ENCODE measurements around the gene CELA2A. TPM values are rescaled to one million over a fixed set of nuclear protein-coding genes. Genes with fewer than 3 reads are reported as not detected.

CELA2A gene
- total and polyA plus RNA-seq, 4 donors: 0.11 to 1.5 (median 0.20) TPM; not detected in 1

DNA sequence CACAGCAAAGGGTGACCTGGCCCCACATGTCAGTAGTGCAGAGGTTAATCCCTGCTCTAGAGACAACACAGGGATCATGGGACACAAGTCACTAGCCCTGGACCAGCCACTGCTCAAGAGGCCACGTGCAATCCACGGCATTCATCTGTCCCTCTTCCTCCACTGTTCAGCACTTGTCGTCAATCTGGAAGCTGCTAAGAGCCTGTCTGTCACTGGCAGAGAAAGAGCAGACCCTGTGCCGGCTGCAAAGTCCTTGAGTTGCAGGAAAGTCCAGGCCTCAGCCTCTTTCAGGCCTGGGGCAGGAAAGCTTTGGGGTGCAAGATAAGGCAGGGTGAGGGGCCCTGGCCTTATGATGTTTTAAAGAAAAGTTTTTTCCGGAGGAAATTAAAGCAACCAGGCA is 36.1 kb downstream of the CELA2A start:
- Histone ChIP-seq H3K4me3 (no peak overlapping the region), H3K4me1 (ENCODE audit: control insufficient read depth in 5 of 5, insufficient read depth in 5 of 5, low read length in 5 of 5) (no peaks in the 10 kb centered on the region), H3K27me3 (ENCODE audit: control insufficient read depth in 3 of 3, insufficient read depth in 3 of 3, low read length in 2 of 3) (no peaks in the 10 kb centered on the region), H3K9me3 (ENCODE audit: control insufficient read depth in 4 of 4, insufficient read depth in 3 of 4, low read length in 3 of 4) (peaks cover 0 to 3% (median under 1%) of the 10 kb centered on the region in 4 donors), H3K36me3 (ENCODE audit: control insufficient read depth in 4 of 4, insufficient read depth in 4 of 4, low read length in 4 of 4) (peaks cover 0 to 19% (median 6%) of the 10 kb centered on the region in 4 donors), H3K27ac (ENCODE audit: low read depth in 1 of 2, low read length in 1 of 2) (no peak overlapping the region), H3K9ac (ENCODE audit: insufficient read depth in 1 of 2, low read length in 2 of 2) (no peak overlapping the region)
- no peak for ATAC-seq (ENCODE audit: insufficient read depth, low FRiP score)
- TF ChIP-seq, protein P1, sequence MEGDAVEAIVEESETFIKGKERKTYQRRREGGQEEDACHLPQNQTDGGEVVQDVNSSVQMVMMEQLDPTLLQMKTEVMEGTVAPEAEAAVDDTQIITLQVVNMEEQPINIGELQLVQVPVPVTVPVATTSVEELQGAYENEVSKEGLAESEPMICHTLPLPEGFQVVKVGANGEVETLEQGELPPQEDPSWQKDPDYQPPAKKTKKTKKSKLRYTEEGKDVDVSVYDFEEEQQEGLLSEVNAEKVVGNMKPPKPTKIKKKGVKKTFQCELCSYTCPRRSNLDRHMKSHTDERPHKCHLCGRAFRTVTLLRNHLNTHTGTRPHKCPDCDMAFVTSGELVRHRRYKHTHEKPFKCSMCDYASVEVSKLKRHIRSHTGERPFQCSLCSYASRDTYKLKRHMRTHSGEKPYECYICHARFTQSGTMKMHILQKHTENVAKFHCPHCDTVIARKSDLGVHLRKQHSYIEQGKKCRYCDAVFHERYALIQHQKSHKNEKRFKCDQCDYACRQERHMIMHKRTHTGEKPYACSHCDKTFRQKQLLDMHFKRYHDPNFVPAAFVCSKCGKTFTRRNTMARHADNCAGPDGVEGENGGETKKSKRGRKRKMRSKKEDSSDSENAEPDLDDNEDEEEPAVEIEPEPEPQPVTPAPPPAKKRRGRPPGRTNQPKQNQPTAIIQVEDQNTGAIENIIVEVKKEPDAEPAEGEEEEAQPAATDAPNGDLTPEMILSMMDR (IDR thresholded peaks at IDR 0.05; ENCODE audit: control extremely low read depth, extremely low read depth): no peak
- no peak for DNase-seq
- 83 to 90% methylated on average over 5 of the region's 5 CpGs for WGBS, 2 donors

DNA sequence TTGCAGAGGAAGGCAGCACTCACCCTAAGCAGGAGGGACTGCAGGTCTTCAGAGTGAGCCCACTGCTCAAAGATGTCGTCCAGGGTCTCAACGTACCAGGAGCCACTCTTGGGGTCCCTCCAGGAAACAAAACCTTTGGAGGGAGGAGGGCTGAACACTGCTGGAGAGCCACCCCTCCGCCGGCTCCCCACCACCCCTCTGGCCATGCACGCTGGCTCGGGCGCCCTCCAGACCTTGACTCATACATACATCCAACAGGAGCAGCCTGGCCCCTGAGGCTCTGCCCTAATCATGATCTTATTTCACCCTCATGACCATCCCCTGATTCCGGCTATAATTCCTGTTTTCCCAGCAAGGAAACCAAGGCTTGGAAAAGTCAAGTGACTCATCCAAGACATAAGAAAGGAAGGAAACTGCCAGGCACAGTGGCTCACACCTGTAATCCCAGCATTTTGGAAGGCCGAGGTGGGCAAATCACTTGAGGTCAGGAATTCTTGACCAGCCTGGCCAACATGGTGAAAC is 37.4 kb downstream of the CELA2A start:
- no peaks in the 10 kb centered on the region for H3K4me1 ChIP-seq (ENCODE audit: control insufficient read depth in 5 of 5, insufficient read depth in 5 of 5, low read length in 5 of 5)
- peaks cover 0 to 3% (median under 1%) of the 10 kb centered on the region in 4 donors for H3K9me3 ChIP-seq (ENCODE audit: control insufficient read depth in 4 of 4, insufficient read depth in 3 of 4, low read length in 3 of 4)
- no peak overlapping the region for H3K27ac ChIP-seq (ENCODE audit: low read depth in 1 of 2, low read length in 1 of 2)
- DNase-seq (no peak), ATAC-seq (ENCODE audit: insufficient read depth, low FRiP score) (no peak)
- 92 to 98% methylated on average over 9 of the region's 9 CpGs for WGBS, 2 donors
- H3K4me3 ChIP-seq: no peak overlapping the region
- TF ChIP-seq, protein P1 (IDR thresholded peaks at IDR 0.05; ENCODE audit: control extremely low read depth, extremely low read depth): no peak
- H3K27me3 ChIP-seq (ENCODE audit: control insufficient read depth in 3 of 3, insufficient read depth in 3 of 3, low read length in 2 of 3): no peaks in the 10 kb centered on the region
- peaks cover 0 to 19% (median 8%) of the 10 kb centered on the region in 4 donors for H3K36me3 ChIP-seq (ENCODE audit: control insufficient read depth in 4 of 4, insufficient read depth in 4 of 4, low read length in 4 of 4)
- H3K9ac ChIP-seq (ENCODE audit: insufficient read depth in 1 of 2, low read length in 2 of 2): no peak overlapping the region

DNA sequence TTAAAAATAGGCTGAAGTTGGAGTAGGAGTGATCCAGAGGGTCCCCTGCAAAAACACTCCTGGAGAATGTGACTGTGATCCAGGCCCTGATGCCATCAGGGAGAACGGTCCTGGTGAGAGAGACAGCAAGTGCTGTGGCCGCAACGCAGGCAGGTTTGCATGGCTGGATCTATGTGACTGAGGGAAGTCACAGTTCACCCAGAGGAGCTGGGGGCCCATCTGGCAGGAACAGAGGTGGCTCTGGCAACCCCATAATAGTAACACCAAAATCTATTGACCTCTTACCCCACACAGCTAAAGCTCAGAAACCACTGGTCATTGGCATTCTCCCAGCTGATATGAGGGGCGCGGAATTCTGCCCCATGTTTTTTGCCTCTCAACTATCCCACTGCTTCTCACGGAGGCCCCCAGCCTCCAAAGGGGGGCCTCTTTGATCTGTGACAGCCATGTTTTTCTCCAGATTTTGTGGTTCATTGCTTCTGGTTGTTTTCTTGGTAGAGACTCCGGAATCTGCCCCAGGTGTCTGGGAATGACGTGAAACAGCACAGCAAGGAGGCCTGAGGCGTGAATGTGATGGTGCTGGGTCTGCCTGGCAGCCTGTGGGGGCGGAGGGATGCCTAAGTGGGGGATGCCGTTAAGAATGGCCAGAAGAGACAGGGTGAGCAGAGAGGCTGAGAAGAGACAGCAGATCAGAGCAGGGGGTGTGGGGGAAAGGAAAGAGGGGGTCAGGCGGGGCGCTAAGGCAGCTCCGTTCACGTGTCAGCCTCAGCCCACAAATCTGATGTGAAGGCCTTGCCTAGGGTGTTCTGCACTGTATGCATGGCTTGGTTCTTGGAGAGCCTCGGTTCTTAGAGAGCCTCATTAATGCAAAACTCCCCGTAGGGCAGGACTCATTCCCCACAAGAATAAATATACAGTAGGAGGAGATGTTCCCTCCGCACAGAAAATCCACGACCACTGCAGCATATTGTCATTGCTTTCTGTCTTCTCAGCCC is 43.9 kb downstream of the CELA2A start:
- peaks cover 0 to 7% (median 0%) of the 10 kb centered on the region in 5 donors for H3K4me1 ChIP-seq (ENCODE audit: control insufficient read depth in 5 of 5, insufficient read depth in 5 of 5, low read length in 5 of 5)
- peaks cover 0 to 29% (median 4%) of the 10 kb centered on the region in 4 donors for H3K36me3 ChIP-seq (ENCODE audit: control insufficient read depth in 4 of 4, insufficient read depth in 4 of 4, low read length in 4 of 4)
- H3K9ac ChIP-seq (ENCODE audit: insufficient read depth in 1 of 2, low read length in 2 of 2): no peak overlapping the region
- no peaks in the 10 kb centered on the region for H3K27me3 ChIP-seq (ENCODE audit: control insufficient read depth in 3 of 3, insufficient read depth in 3 of 3, low read length in 2 of 3)
- H3K27ac ChIP-seq (ENCODE audit: low read depth in 1 of 2, low read length in 1 of 2): no peak overlapping the region
- DNase-seq: no peak
- no peak for ATAC-seq (ENCODE audit: insufficient read depth, low FRiP score)
- WGBS, 2 donors: 87% methylated on average over 19 of the region's 19 CpGs
- TF ChIP-seq, protein P1 (IDR thresholded peaks at IDR 0.05; ENCODE audit: control extremely low read depth, extremely low read depth): no peak
- H3K9me3 ChIP-seq (ENCODE audit: control insufficient read depth in 4 of 4, insufficient read depth in 3 of 4, low read length in 3 of 4): peaks cover 0 to 2% (median 0%) of the 10 kb centered on the region in 4 donors
- H3K4me3 ChIP-seq: no peak overlapping the region
